ENCODE results near the gene RBMS3. TPM values are rescaled to one million over a fixed set of nuclear protein-coding genes. Genes with fewer than 3 reads are reported as not detected.

Gene RBMS3
- polyA plus RNA-seq, 1 experiment, result 33.4 TPM

- POLR2A ChIA-PET, result no interaction called here
Measured at GRCh38 chr3:29646043-29646442, 365.2 kb downstream of the RBMS3 start.

GRCh38 chr3:29649815-29650547 lies 369.1 kb downstream of the RBMS3 start:
- H3K27ac ChIP-seq (ENCODE audit: low read depth, low read length), result no peak overlapping the region
- H3K27me3 ChIP-seq (ENCODE audit: control insufficient read depth, insufficient read depth, low read length), result no peaks in the 10 kb centered on the region
- no peaks in the 10 kb centered on the region for H3K9me3 ChIP-seq (ENCODE audit: control insufficient read depth, insufficient read depth, low read length)
- POLR2A ChIA-PET, result no interaction called here
- no peak for DNase-seq (ENCODE audit: low read depth, low spot score)
- TF ChIP-seq CTCF (IDR thresholded peaks at IDR 0.05; ENCODE audit: low read depth, low read length), result no peak
- CTCF ChIA-PET, result no interaction called here
- no peak overlapping the region for H3K4me3 ChIP-seq (ENCODE audit: low read depth, low read length)

More at GRCh38 chr3:29646043-29646442, 365.2 kb downstream of the RBMS3 start:
- TF ChIP-seq CTCF (IDR thresholded peaks at IDR 0.05; ENCODE audit: low read depth, low read length), result no peak
- Histone ChIP-seq H3K4me3 (ENCODE audit: low read depth, low read length) (no peak overlapping the region), H3K27me3 (ENCODE audit: control insufficient read depth, insufficient read depth, low read length) (no peaks in the 10 kb centered on the region), H3K27ac (ENCODE audit: low read depth, low read length) (no peak overlapping the region), H3K9me3 (ENCODE audit: control insufficient read depth, insufficient read depth, low read length) (no peaks in the 10 kb centered on the region)
- no peak for DNase-seq (ENCODE audit: low read depth, low spot score)
- CTCF ChIA-PET, result no interaction called here

- H3K27me3 ChIP-seq (ENCODE audit: control insufficient read depth, insufficient read depth, low read length), result no peaks in the 10 kb centered on the region
- H3K4me3 ChIP-seq (ENCODE audit: low read depth, low read length), result no peak overlapping the region
- no peak overlapping the region for H3K27ac ChIP-seq (ENCODE audit: low read depth, low read length)
- TF ChIP-seq CTCF (IDR thresholded peaks at IDR 0.05; ENCODE audit: low read depth, low read length), result no peak
- POLR2A ChIA-PET, result no interaction called here
- CTCF ChIA-PET, result no interaction called here
- no peak for DNase-seq (ENCODE audit: low read depth, low spot score)
- H3K9me3 ChIP-seq (ENCODE audit: control insufficient read depth, insufficient read depth, low read length), result no peaks in the 10 kb centered on the region
Measured at GRCh38 chr3:29653680-29654079, 372.8 kb downstream of the RBMS3 start.

- no peak overlapping the region for H3K4me3 ChIP-seq (ENCODE audit: low read depth, low read length)
- no peaks in the 10 kb centered on the region for H3K9me3 ChIP-seq (ENCODE audit: control insufficient read depth, insufficient read depth, low read length)
- no peak for TF ChIP-seq CTCF (IDR thresholded peaks at IDR 0.05; ENCODE audit: low read depth, low read length)
- no peaks in the 10 kb centered on the region for H3K27me3 ChIP-seq (ENCODE audit: control insufficient read depth, insufficient read depth, low read length)
- DNase-seq (ENCODE audit: low read depth, low spot score), result no peak
- ChIA-PET CTCF (interaction anchor here (1.2 kb wide), 1 partner anchor 306 kb away, joined by 3 read pairs; no protein-coding TSS in a partner anchor), POLR2A (no interaction called here)
- H3K27ac ChIP-seq (ENCODE audit: low read depth, low read length), result no peak overlapping the region
Measured at GRCh38 chr3:29655015-29655747, 374.3 kb downstream of the RBMS3 start.

GRCh38 chr3:29665688-29666087 lies 384.8 kb downstream of the RBMS3 start:
- ChIA-PET CTCF (no interaction called here), POLR2A (no interaction called here)
- Histone ChIP-seq H3K4me3 (ENCODE audit: low read depth, low read length) (no peak overlapping the region), H3K27ac (ENCODE audit: low read depth, low read length) (no peak overlapping the region), H3K27me3 (ENCODE audit: control insufficient read depth, insufficient read depth, low read length) (no peaks in the 10 kb centered on the region), H3K9me3 (ENCODE audit: control insufficient read depth, insufficient read depth, low read length) (no peaks in the 10 kb centered on the region)
- no peak for TF ChIP-seq CTCF (IDR thresholded peaks at IDR 0.05; ENCODE audit: low read depth, low read length)
- DNase-seq (ENCODE audit: low read depth, low spot score), result no peak

All from AG04450 (cell line).